Measurements from ENCODE around the gene MT1B.

The MT1B gene

GRCh38 chr16:56670620-56670934 is 18.9 kb downstream of the MT1B start:
- no peak for TF ChIP-seq CTCF (IDR thresholded peaks at IDR 0.05)

DNA sequence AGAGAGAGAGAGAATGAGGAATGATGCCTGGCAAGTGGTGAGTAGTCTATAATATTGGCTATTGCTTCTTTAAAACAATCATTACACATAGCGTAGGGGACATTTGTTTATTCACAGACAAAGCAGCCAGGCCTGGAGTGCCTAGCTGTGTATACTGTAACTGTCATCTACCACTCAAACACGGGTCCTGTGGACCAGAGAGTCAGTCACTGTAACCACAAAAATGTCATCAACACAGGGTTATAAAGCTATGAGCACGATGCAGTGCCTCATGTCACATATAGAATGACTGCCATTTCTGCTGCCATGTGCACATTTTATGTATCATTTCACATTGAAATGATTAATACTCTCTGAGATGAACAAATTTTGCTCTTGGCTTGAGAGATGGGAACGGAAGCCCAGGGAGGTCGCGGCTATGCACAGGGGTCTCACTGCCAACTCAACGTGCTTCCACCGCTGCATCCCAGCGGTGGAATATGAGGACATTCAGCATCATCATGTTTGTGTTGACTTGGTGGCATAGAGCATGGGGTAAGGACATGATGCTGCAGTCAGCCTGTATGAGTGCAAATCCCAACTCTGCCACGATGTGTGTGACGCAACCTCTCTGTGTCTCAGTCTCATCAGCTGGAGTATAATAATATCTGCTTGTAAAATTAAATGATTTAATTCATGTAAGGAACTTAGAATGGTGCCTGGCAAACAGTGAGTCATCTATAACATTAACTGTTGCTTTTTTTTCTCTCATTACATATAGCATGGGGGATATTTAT is 21.3 kb downstream of the MT1B start:
- TF ChIP-seq CTCF (IDR thresholded peaks at IDR 0.05): no peak

GRCh38 chr16:56673921-56674320 is 22.2 kb downstream of the MT1B start:
- peak; percentile 72 for TF ChIP-seq CTCF (IDR thresholded peaks at IDR 0.05)

DNA sequence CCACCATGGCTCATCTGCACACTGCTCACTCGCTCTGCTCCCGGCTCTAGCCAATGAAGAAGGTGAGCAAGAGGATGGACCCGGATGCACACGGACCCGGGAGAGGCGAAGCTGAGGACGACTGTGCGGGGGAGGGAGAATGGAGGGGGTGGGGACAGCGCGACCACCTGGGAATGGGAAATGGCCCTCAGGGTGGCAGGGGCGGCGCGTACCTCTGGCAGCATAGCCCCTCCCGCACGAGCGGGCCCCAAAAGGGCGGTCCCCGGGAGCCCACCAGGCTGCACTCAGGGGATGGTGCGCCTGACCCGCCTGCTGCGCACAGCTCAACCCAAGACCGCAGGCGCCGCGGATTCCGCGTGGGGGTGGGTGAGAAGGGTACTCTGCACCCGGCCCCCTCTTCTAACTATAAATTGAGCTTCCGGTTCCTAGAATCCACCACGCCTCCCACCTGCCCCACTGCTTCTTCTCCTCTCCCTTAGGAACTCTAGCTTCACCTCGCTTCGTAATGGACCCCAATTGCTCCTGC is 24.1 kb downstream of the MT1B start:
- no peak for TF ChIP-seq CTCF (IDR thresholded peaks at IDR 0.05)

GRCh38 chr16:56677474-56677873 is 25.8 kb downstream of the MT1B start:
- TF ChIP-seq CTCF (IDR thresholded peaks at IDR 0.05): no peak

GRCh38 chr16:56679078-56679730 is 27.5 kb downstream of the MT1B start:
- no peak for TF ChIP-seq CTCF (IDR thresholded peaks at IDR 0.05)

GRCh38 chr16:56679818-56680217 is 28.1 kb downstream of the MT1B start:
- no peak for TF ChIP-seq CTCF (IDR thresholded peaks at IDR 0.05)
